K562 (cell line): ENCODE results near the gene INO80E. TPM values are rescaled to one million over a fixed set of nuclear protein-coding genes. Genes with fewer than 3 reads are reported as not detected.

ENCODE experiments used
- BACH1 ChIP-seq: fragments of 200-800 bp; sonication (Bioruptor generic); IDR thresholded peaks from 2 replicates; pipeline ENCODE4 v1.6.1; 2016; ENCODE audit warnings: missing genetic modification characterization, missing compliant biosample characterization
- CCAR2 ChIP-seq: fragments of 200-400 bp; formaldehyde crosslinking; IDR thresholded peaks from 2 replicates; pipeline ENCODE4 v1.6.1; 2017; ENCODE audit warnings: mild to moderate bottlenecking, low read depth, low read length
- ESRRB ChIP-seq: fragments of 250-450 bp; sonication (Bioruptor Pico); IDR thresholded peaks from 2 replicates; pipeline ENCODE4 v1.5.0; 2020; ENCODE audit warnings: mild to moderate bottlenecking, moderate library complexity, borderline replicate concordance
- HSF4 ChIP-seq: fragments of 250-450 bp; sonication (Bioruptor Pico); IDR thresholded peaks from 2 replicates; pipeline ENCODE4 v2.1.2; 2022; ENCODE audit warnings: mild to moderate bottlenecking, moderate library complexity, borderline replicate concordance
- KDM2B ChIP-seq: fragments of 250-450 bp; sonication (Bioruptor Pico); IDR thresholded peaks from 2 replicates; pipeline ENCODE4 v1.8.0; 2021; ENCODE audit warnings: mild to moderate bottlenecking, moderate library complexity
- KHSRP ChIP-seq: fragments of 450-650 bp; IDR thresholded peaks from 2 replicates; pipeline ENCODE4 v1.6.1; 2017
- PHTF2 ChIP-seq: fragments of 250-450 bp; sonication (Bioruptor Pico); IDR thresholded peaks from 2 replicates; pipeline ENCODE4 v1.5.0; 2021; ENCODE audit warnings: mild to moderate bottlenecking
- POLR2G ChIP-seq: fragments of 200-400 bp; formaldehyde crosslinking; IDR thresholded peaks from 2 replicates; pipeline ENCODE4 v1.6.1; 2017; ENCODE audit warnings: low read depth, mild to moderate bottlenecking, antibody characterized with exemption, low read length, moderate library complexity
- PRMT5 ChIP-seq: sonication (generic); formaldehyde crosslinking; IDR thresholded peaks from 2 replicates; pipeline ENCODE4 v1.5.0; 2020; ENCODE audit warnings: missing genetic modification reagents
- RBM17 ChIP-seq: fragments of 200-400 bp; formaldehyde crosslinking; IDR thresholded peaks from 2 replicates; pipeline ENCODE4 v1.6.1; 2017; ENCODE audit warnings: low read depth, mild to moderate bottlenecking, low read length, borderline replicate concordance
- RFX7 ChIP-seq: fragments of 250-450 bp; sonication (Bioruptor Pico); IDR thresholded peaks from 2 replicates; pipeline ENCODE4 v1.5.1; 2021; ENCODE audit warnings: mild to moderate bottlenecking
- SLC30A9 ChIP-seq: fragments of 250-450 bp; sonication (Bioruptor Pico); IDR thresholded peaks from 2 replicates; pipeline ENCODE4 v1.8.0; 2022; ENCODE audit warnings: mild to moderate bottlenecking, moderate library complexity
- SMAD2 ChIP-seq: fragments of 150-350 bp; IDR thresholded peaks from 2 replicates; pipeline ENCODE4 v1.6.1; 2014; ENCODE audit warnings: low read depth, mild to moderate bottlenecking, low read length
- SNIP1 ChIP-seq: fragments of 450-650 bp; IDR thresholded peaks from 2 replicates; pipeline ENCODE4 v1.7.1; 2017; ENCODE audit warnings: low read depth, mild to moderate bottlenecking
- TAL1 ChIP-seq: fragments of 450-650 bp; IDR thresholded peaks from 2 replicates; pipeline ENCODE4 v1.6.1; 2016; ENCODE audit warnings: mild to moderate bottlenecking
- THRAP3 ChIP-seq: fragments of 450-650 bp; IDR thresholded peaks from 2 replicates; pipeline ENCODE4 v1.6.1; 2016; ENCODE audit warnings: mild to moderate bottlenecking, inconsistent platforms, borderline replicate concordance
- ZKSCAN1 ChIP-seq: fragments of 150-350 bp; IDR thresholded peaks from 2 replicates; pipeline ENCODE4 v1.6.1; 2016; ENCODE audit warnings: low read depth, low read length
- ZNF146 ChIP-seq: IDR thresholded peaks from one replicate; pipeline ENCODE4 v1.6.1; 2018; ENCODE audit warnings: missing compliant biosample characterization; ENCODE audit not compliant: unreplicated experiment
- ZNF41 ChIP-seq: fragments of 250-450 bp; sonication (Bioruptor Pico); conservative IDR thresholded peaks from 2 replicates; pipeline ENCODE4 v1.4.0; 2020; ENCODE audit warnings: mild to moderate bottlenecking
- ZNF57 ChIP-seq: fragments of 450-650 bp; formaldehyde crosslinking; IDR thresholded peaks from 2 replicates; pipeline ENCODE4 v1.4.0; 2020; ENCODE audit warnings: mild to moderate bottlenecking, moderate library complexity
- ZNF583 ChIP-seq: fragments of 250-450 bp; sonication (Bioruptor Pico); IDR thresholded peaks from 2 replicates; pipeline ENCODE4 v1.4.0; 2020
- ZNF584 ChIP-seq: fragments of 200-800 bp; sonication (Bioruptor generic); IDR thresholded peaks from 2 replicates; pipeline ENCODE4 v1.6.1; 2016; ENCODE audit warnings: low read depth, mild to moderate bottlenecking, missing genetic modification characterization, missing compliant biosample characterization
- polyA plus RNA-seq, 8 experiments: library from polyadenylated mRNA; depleted of rRNA in 4 of 8; stranded (reverse) in 5 of 8; unstranded in 3 of 8; fragments of >200 nt; fragmentation: Nextera tagmentation in 2 of 8; fragmentation: Illumina TruSeq in 1 of 8; extraction: Ambion mirVana in 2 of 8; extraction: Trizol in 1 of 8; gene quantifications; 2 replicates each; pipeline versions ENCODE4 v1.2.1 to v1.2.3, GENCODE V29; 2011 to 2014; ENCODE audit warnings: inconsistent platforms in 1 of 8, missing spikeins in 1 of 8
- total RNA-seq, 7 experiments: library from RNA; depleted of rRNA in 6 of 7; stranded (reverse); fragments of >200 nt in 6 of 7; fragmentation: Illumina TruSeq in 2 of 7; extraction: Trizol in 2 of 7; gene quantifications; 2 replicates each; pipeline versions ENCODE4 v1.2.1 to v1.2.3, GENCODE V29; 2011 to 2021; ENCODE audit warnings: low replicate concordance in 1 of 7
- TF ChIP-seq, protein P1 (sequence below): fragments of 200-800 bp; sonication (Bioruptor generic); IDR thresholded peaks from 2 replicates; pipeline ENCODE4 v1.6.1; 2017; ENCODE audit warnings: missing genetic modification characterization, missing compliant biosample characterization
- TF ChIP-seq, protein P2 (sequence below): fragments of 450-650 bp; IDR thresholded peaks from 2 replicates; pipeline ENCODE4 v1.6.1; 2017; ENCODE audit warnings: mild to moderate bottlenecking, moderate library complexity
- TF ChIP-seq, protein P3 (sequence below): fragments of 450-650 bp; IDR thresholded peaks from 2 replicates; pipeline ENCODE4 v1.6.1; 2018; ENCODE audit warnings: mild to moderate bottlenecking, low read depth; ENCODE audit not compliant: partially characterized antibody
- TF ChIP-seq, protein P4 (sequence below): fragments of 250-450 bp; sonication (Bioruptor Pico); IDR thresholded peaks from 2 replicates; pipeline ENCODE4 v1.5.0; 2020; ENCODE audit warnings: mild to moderate bottlenecking

INO80E gene
- total and polyA plus RNA-seq, 9 of the 15 experiments (the other 6 are each of a cell fraction or from before 2014, with no cell fraction given): 0.31 to 102 (median 49.3) TPM

DNA sequence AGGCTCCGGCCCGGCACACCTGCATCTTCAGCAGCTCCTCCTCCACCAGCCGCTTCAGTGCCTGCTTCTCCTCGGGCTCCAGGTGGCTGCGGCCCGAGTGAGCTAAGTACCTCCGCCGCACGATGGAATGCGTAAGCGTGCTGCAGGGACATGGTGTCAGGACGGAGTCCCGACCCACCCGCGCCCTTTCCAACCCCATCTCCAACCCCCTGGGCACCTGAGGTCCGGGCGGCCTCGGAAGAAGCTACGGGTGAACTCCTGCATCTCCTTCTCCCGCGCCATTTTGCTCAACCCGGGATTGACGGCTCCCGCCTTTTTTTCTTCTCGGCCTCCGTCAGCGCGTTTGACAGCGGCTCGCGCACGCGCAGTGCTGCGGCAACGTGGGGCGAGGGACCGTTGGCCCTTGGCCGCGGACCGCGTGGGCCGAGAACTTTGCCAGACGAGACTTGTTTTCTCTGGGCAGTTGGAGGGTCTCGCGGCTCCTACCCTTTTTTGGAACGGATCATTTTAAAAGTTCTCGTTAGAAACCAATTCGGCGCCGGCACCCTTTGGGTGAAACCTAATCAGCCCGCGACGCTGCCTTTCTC is 624 bp upstream of the INO80E start, which contains the start of gene HIRIP3 (continued):
- TF ChIP-seq, protein P1, sequence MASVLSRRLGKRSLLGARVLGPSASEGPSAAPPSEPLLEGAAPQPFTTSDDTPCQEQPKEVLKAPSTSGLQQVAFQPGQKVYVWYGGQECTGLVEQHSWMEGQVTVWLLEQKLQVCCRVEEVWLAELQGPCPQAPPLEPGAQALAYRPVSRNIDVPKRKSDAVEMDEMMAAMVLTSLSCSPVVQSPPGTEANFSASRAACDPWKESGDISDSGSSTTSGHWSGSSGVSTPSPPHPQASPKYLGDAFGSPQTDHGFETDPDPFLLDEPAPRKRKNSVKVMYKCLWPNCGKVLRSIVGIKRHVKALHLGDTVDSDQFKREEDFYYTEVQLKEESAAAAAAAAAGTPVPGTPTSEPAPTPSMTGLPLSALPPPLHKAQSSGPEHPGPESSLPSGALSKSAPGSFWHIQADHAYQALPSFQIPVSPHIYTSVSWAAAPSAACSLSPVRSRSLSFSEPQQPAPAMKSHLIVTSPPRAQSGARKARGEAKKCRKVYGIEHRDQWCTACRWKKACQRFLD (CRISPR knock-in tag): peak; percentile 96; the same call in 1 of the 2 replicates
- TF ChIP-seq RBM17 (no peak), PRMT5 (no peak), SNIP1 (no peak), PHTF2 (CRISPR knock-in tag) (no peak), ZNF583 (no peak), ZNF146 (CRISPR knock-in tag) (no peak), SLC30A9 (CRISPR knock-in tag) (no peak), SMAD2 (no peak), KDM2B (no peak), ZKSCAN1 (no peak; the same call in 1 of the 2 replicates), RFX7 (0 out of 2 replicates have a peak, but pooled peaks have one; percentile 21), THRAP3 (peak; percentile 25; the same call in 1 of the 2 replicates), KHSRP (no peak), ZNF41 (CRISPR knock-in tag) (no peak), CCAR2 (no peak), ESRRB (CRISPR knock-in tag) (no peak), TAL1 (no peak), ZNF57 (no peak), BACH1 (no peak), ZNF584 (CRISPR knock-in tag) (0 out of 2 replicates have a peak, but pooled peaks have one; percentile 0), POLR2G (peak; percentile 89), HSF4 (CRISPR knock-in tag) (no peak)
- TF ChIP-seq, protein P2, sequence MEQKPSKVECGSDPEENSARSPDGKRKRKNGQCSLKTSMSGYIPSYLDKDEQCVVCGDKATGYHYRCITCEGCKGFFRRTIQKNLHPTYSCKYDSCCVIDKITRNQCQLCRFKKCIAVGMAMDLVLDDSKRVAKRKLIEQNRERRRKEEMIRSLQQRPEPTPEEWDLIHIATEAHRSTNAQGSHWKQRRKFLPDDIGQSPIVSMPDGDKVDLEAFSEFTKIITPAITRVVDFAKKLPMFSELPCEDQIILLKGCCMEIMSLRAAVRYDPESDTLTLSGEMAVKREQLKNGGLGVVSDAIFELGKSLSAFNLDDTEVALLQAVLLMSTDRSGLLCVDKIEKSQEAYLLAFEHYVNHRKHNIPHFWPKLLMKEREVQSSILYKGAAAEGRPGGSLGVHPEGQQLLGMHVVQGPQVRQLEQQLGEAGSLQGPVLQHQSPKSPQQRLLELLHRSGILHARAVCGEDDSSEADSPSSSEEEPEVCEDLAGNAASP: no peak
- TF ChIP-seq, protein P3, sequence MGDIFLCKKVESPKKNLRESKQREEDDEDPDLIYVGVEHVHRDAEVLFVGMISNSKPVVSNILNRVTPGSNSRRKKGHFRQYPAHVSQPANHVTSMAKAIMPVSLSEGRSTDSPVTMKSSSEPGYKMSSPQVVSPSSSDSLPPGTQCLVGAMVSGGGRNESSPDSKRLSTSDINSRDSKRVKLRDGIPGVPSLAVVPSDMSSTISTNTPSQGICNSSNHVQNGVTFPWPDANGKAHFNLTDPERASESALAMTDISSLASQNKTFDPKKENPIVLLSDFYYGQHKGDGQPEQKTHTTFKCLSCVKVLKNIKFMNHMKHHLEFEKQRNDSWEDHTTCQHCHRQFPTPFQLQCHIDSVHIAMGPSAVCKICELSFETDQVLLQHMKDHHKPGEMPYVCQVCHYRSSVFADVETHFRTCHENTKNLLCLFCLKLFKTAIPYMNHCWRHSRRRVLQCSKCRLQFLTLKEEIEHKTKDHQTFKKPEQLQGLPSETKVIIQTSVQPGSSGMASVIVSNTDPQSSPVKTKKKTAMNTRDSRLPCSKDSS: no peak
- TF ChIP-seq, protein P4, sequence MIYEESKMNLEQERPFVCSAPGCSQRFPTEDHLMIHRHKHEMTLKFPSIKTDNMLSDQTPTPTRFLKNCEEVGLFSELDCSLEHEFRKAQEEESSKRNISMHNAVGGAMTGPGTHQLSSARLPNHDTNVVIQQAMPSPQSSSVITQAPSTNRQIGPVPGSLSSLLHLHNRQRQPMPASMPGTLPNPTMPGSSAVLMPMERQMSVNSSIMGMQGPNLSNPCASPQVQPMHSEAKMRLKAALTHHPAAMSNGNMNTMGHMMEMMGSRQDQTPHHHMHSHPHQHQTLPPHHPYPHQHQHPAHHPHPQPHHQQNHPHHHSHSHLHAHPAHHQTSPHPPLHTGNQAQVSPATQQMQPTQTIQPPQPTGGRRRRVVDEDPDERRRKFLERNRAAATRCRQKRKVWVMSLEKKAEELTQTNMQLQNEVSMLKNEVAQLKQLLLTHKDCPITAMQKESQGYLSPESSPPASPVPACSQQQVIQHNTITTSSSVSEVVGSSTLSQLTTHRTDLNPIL: no peak
